K562 (cell line): Measurements from ENCODE around the gene MYO18B.

Experiments used
- CBX5 ChIP-seq: IDR thresholded peaks from 2 replicates; pipeline ENCODE4 v1.6.1; 2014; ENCODE audit warnings: low read depth, borderline replicate concordance
- FOS ChIP-seq: IDR thresholded peaks from 3 replicates; pipeline ENCODE4 v1.6.1; 2011; ENCODE audit not compliant: insufficient read length; ENCODE audit errors: extremely low read depth

- TF ChIP-seq FOS, result no peak
- TF ChIP-seq CBX5, result no peak
Observed at GRCh38 chr22:25804676-25805075, 62.7 kb downstream of the MYO18B start.
